Stimulated activated effector memory CD8-positive, alpha-beta T cell treated with anti-CD3 and anti-CD28 coated beads, Interleukin-12 subunit alpha, Interleukin-12 subunit beta, amount 100 ng/mL, for 72 hours (primary cell): ENCODE measurements around the gene DPT.
A peak's percentile ranks its signal among the peaks of the same experiment; 100 is the strongest.

Experiments used
- ATAC-seq: fragments of 150-1000 bp; cut with Tn5 transposase; 2 replicates; pipeline ENCODE4 v1.10.0; 2021
- DNase-seq, 2 donors: peaks; one replicate each; pipeline ENCODE4 v3.0.0; 2021 to 2022; ENCODE audit warnings: low spot score in 2 of 2
- H3K27ac Mint-ChIP-seq: one replicate; pipeline ENCODE4 v1.8.0; 2022; ENCODE audit warnings: mild to moderate bottlenecking, mixed read lengths
- H3K36me3 Mint-ChIP-seq: one replicate; pipeline ENCODE4 v1.8.0; 2022; ENCODE audit warnings: mild to moderate bottlenecking, mixed read lengths
- H3K4me1 Mint-ChIP-seq: one replicate; pipeline ENCODE4 v1.8.0; 2022; ENCODE audit warnings: mixed read lengths
- H3K4me3 Mint-ChIP-seq: one replicate; pipeline ENCODE4 v1.8.0; 2022; ENCODE audit warnings: mild to moderate bottlenecking, mixed read lengths
- H3K9me3 Mint-ChIP-seq: one replicate; pipeline ENCODE4 v1.8.0; 2022; ENCODE audit warnings: mixed read lengths

The DPT gene

DNA sequence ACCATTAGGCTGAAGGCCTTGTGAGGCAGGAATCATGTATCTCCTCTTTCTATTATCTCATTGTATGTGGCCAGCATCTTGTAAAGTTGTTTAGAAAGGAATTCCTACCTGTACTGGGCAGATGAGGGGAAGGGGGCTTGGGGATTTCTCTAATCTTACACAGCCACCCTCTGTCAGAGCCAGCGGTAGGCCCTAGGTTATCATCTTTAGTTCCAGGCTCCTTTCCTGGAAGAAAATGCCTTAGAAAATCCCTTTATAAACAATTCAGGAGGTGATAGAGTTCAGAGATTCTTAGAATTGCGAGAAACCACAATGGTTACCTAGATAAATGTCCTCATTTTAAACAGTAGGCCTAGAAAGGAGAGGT lies 35.2 kb downstream of the DPT start:
- Mint-ChIP-seq H3K27ac (no peak overlapping the region), H3K36me3 (no peaks in the 10 kb centered on the region), H3K9me3 (no peaks in the 10 kb centered on the region), H3K4me1 (no peaks in the 10 kb centered on the region), H3K4me3 (no peak overlapping the region)
- ATAC-seq, result no peak
- DNase-seq, result no peak

DNA sequence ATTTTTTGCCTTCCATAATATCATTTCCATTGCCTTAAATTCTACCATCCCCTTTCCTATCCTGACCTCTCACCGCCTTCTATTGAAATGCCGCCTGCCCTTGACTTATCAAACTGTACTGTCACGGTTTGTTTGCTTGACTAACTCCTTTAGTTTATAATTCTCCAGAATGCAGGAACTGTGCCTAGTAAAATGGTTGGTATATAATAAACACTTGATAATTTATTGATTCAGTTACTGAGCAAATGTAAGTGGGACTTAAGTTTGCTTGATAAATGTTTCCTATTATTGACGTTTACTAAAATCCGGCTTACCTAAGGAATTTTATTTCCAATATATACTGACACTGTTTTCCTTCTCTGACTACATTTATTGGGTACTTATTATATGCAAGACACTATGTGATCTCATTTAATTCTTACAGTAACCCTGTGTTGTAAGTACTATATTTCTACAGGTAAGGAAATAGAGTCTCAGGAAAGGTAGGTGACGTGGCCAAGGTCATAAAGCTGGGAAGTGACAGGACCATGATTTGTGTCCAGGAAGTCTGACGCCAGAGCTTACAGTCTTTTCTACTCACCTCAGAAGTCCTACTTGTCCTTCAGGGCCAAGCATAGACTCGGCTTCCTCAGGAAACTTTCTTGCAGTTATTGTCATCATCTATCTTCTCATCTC lies 35.7 kb downstream of the DPT start:
- ATAC-seq, result no peak
- H3K4me3 Mint-ChIP-seq, result no peak overlapping the region

DNA sequence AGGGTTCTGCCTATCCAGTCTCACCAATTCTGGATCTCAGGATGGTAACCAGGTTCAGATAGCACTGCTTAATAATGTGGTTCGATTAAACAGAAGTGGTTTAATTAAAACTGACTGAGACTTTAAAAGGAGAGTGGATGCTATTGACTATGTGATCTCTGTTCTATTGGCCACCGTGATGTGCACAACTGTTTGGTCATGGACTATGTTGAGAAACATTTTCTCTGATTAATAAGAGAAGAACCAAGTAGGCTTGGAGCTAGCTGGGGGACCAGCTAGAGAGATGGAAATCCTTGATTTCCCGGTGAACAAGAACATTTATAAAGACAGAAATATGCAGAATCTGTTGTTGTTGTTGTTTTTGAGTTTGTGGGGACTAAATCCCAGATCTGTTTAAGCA lies 36.5 kb downstream of the DPT start:
- ATAC-seq (no peak), DNase-seq (no peak)
- no peaks in the 10 kb centered on the region for H3K9me3 Mint-ChIP-seq
- no peaks in the 10 kb centered on the region for H3K36me3 Mint-ChIP-seq
- H3K27ac Mint-ChIP-seq, result no peak overlapping the region
- no peaks in the 10 kb centered on the region for H3K4me1 Mint-ChIP-seq
- no peak overlapping the region for H3K4me3 Mint-ChIP-seq

More for the DNA sequence above, 35.7 kb downstream of the DPT start:
- no peak for DNase-seq
- Mint-ChIP-seq H3K27ac (no peak overlapping the region), H3K4me1 (no peaks in the 10 kb centered on the region), H3K36me3 (no peaks in the 10 kb centered on the region), H3K9me3 (no peaks in the 10 kb centered on the region)

DNA sequence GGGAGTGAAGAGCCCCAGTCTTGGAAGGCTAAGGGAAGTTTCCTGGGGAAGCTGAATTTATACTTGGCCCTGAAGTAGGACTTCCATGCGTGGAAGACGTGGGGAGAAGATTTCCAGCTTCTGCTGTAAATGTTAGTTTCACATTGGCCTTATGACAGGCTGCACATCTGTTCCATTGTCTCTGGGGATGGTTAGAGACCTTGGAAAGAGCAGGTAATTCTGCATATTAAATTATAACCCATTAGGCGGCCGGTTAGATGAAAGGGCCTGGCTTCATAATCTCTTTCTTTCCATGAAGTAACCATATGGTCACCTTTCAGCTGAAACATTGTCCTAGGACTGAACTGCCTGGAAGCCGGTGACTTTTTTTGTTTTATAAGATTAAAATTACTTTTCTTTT lies 37.5 kb downstream of the DPT start:
- H3K4me3 Mint-ChIP-seq, result no peak overlapping the region

DNA sequence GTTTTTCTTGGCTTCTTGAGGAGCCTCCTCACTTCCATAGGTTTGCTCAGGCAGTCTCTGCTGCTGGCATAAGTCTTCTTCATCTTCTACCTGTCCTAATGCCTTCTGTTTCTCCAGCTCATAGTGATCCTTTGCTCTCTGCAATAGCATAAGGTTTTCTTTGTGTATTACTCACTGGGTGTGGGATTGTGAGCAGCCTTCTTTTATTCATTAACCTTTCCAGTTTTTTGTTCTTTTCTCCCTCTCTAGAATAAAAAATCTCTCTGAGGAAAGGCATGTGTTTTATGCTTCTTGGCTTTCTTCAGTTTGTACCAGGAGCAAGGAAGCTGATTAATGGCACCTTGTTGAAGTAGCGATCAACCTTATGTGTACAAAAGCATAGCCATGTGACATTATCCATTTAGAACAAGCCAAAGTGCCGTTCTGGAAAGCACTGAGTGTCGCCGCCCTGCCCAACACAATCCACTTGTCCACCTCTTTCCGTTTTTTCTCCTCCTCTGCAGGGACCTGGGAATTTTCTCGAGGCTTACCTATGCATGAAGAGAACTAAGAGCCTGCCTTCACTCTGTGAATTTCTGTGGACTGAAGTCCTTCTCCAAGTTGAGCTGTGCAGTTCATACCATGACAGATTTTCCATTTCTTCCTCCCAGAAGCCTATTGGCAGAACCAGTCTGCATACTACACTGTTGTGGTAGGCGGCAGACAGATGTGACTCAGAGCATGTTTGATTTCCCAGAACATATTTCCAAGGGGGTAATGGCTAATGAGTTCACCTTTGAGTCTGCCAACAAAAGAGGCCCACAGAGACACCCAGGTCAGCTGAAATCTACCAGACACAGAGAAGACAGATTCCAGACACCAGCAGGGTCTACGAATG lies 39.0 kb downstream of the DPT start:
- no peak overlapping the region for H3K27ac Mint-ChIP-seq
- no peak overlapping the region for H3K4me3 Mint-ChIP-seq
- no peaks in the 10 kb centered on the region for H3K36me3 Mint-ChIP-seq
- no peak for DNase-seq
- ATAC-seq, result no peak
- H3K9me3 Mint-ChIP-seq, result no peaks in the 10 kb centered on the region
- no peaks in the 10 kb centered on the region for H3K4me1 Mint-ChIP-seq

More for the DNA sequence above, 37.5 kb downstream of the DPT start:
- no peaks in the 10 kb centered on the region for H3K4me1 Mint-ChIP-seq
- H3K36me3 Mint-ChIP-seq, result no peaks in the 10 kb centered on the region
- DNase-seq (no peak), ATAC-seq (no peak)
- H3K9me3 Mint-ChIP-seq, result no peaks in the 10 kb centered on the region
- no peak overlapping the region for H3K27ac Mint-ChIP-seq

DNA sequence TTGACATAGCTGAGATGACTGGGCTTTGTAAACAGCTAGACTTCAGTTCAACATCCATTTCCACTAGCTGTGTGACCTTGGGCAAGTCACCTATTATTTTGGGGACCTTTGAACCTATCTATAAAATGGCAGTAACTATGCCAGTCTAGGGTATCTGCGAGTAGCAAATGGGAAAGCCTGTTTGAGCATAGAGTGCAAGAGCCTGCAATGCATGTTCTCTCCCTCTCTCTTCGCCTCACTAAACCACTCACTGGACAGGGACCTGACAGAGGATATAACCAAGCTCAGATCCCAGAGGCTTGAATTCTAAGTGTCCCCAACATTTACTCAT lies 39.7 kb downstream of the DPT start:
- no peak for ATAC-seq
- DNase-seq, result no peak
- Mint-ChIP-seq H3K27ac (no peak overlapping the region), H3K4me1 (no peaks in the 10 kb centered on the region), H3K9me3 (no peaks in the 10 kb centered on the region), H3K36me3 (no peaks in the 10 kb centered on the region), H3K4me3 (no peak overlapping the region)

DNA sequence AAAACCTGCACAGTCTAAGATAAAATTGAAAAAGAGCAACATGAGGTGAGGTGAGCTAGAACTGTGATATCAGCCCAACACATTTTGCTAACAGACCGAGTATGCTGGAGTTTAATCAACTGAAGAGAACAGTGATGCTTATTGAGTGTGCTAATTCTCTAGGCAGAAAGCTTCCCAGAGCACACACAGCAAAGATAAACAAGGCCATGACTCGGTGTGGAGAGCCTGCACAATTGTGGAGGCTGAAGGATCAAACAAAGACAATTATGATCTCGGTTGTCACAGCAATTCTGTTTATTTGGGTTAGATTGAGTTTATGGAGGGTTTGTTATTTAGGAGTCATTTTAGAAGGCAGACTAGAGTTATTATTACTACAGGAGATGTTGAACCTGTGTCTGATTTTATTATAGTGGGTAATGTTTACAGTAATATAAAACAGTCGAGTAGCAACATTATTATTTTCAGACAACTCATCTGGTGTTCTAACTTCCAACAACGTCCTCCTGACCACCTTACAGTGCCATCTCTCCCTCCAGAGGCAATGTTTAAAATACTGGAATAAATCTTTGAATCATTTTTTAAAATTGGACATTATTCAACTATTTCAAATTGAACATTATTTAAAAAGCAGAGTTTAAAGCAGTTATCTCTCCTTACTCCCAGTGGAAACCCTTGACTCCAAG lies 40.2 kb downstream of the DPT start:
- H3K9me3 Mint-ChIP-seq, result no peaks in the 10 kb centered on the region
- no peaks in the 10 kb centered on the region for H3K36me3 Mint-ChIP-seq
- no peaks in the 10 kb centered on the region for H3K4me1 Mint-ChIP-seq
- no peak overlapping the region for H3K27ac Mint-ChIP-seq
- no peak for ATAC-seq
- no peak overlapping the region for H3K4me3 Mint-ChIP-seq
- no peak for DNase-seq

DNA sequence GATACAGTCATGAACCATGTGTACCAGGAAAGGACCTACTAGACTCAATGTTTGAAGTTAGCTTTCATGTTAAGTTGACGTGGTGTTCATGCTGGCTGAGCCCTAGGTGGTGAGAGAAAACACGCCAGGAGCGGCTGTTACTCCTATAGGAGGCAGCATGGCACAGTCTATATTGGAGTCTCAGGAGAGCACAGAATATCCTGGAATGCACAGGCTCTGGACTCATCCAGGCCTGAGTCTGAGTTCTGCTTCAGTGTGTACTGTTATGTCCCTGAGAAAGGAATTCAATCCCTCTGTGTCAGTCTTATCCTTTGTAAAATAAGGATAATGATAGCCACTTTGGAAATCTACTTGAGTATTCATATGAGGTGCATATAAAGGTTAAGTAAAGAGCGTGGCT lies 41.2 kb downstream of the DPT start:
- H3K9me3 Mint-ChIP-seq, result peaks cover 2% of the 10 kb centered on the region
- no peak for DNase-seq
- H3K4me3 Mint-ChIP-seq, result no peak overlapping the region
- ATAC-seq, result no peak
- no peak overlapping the region for H3K27ac Mint-ChIP-seq
- no peaks in the 10 kb centered on the region for H3K4me1 Mint-ChIP-seq
- H3K36me3 Mint-ChIP-seq, result no peaks in the 10 kb centered on the region

DNA sequence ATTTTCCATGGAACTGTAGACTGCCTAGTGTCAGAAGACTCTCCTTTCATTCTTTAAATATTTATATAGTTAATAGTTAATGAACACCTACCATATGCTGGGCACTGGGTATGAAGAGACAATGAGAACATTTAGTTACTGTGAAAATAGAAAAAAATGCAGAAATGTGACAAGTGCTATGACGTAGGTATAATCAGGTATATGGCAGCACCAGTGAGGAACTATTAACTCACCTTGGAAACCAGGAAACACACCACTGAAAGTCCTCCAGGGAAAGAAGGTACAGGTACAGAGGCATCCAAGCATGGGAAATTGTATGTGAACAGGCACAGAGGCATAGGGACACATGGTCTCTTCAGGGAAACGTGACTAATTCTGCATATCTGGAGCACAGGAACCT lies 42.3 kb downstream of the DPT start:
- Mint-ChIP-seq H3K27ac (no peak overlapping the region), H3K36me3 (no peaks in the 10 kb centered on the region), H3K4me3 (no peak overlapping the region), H3K9me3 (peaks cover 7% of the 10 kb centered on the region), H3K4me1 (no peaks in the 10 kb centered on the region)
- DNase-seq (no peak), ATAC-seq (no peak)

DNA sequence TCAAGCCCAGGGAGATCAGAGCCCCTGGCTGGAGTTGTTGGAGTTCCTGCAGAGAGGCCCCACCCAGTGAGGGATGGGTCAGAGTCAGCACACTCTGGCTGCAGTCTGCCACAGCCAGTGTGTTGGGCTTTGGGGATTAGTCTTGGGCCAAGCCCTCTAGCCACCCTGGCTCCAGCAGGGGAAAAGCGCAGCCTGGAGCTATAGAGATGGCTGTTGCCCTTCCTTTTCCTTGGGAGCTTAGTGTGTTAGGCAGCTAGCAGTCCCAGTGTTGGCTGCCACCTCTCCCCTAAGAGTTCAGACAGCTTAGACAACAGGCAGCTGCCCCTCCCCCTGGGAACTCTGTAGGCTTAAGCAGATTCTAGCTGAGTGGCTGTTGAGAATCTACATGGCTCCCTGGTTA lies 45.1 kb downstream of the DPT start:
- Mint-ChIP-seq H3K27ac (no peak overlapping the region), H3K4me1 (no peaks in the 10 kb centered on the region), H3K36me3 (no peaks in the 10 kb centered on the region), H3K4me3 (no peak overlapping the region), H3K9me3 (peaks cover 15% of the 10 kb centered on the region)
- DNase-seq (no peak), ATAC-seq (no peak)

DNA sequence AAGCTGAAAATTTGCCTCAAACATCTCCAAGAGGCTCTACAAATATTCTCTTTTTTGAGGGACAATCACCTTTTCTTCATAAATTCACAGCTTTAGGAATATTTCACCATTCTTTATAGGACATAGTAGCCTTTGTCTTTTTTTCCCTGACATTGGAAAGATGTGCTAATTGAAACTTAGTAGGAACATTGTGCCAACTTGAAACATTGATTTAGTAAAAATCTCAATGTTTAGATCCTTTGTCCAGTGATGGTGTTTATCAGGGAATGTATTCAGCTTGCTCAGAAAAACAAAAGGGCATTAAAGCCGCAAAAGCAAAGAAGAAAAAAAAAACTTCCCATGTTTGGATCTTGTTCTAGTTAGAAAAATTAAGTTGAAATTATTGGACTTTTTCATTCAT lies 52.1 kb downstream of the DPT start:
- Mint-ChIP-seq H3K36me3 (no peaks in the 10 kb centered on the region), H3K4me3 (no peak overlapping the region), H3K27ac (no peak overlapping the region), H3K9me3 (peaks cover 11% of the 10 kb centered on the region), H3K4me1 (no peaks in the 10 kb centered on the region)
- DNase-seq (no peak), ATAC-seq (no peak)

DNA sequence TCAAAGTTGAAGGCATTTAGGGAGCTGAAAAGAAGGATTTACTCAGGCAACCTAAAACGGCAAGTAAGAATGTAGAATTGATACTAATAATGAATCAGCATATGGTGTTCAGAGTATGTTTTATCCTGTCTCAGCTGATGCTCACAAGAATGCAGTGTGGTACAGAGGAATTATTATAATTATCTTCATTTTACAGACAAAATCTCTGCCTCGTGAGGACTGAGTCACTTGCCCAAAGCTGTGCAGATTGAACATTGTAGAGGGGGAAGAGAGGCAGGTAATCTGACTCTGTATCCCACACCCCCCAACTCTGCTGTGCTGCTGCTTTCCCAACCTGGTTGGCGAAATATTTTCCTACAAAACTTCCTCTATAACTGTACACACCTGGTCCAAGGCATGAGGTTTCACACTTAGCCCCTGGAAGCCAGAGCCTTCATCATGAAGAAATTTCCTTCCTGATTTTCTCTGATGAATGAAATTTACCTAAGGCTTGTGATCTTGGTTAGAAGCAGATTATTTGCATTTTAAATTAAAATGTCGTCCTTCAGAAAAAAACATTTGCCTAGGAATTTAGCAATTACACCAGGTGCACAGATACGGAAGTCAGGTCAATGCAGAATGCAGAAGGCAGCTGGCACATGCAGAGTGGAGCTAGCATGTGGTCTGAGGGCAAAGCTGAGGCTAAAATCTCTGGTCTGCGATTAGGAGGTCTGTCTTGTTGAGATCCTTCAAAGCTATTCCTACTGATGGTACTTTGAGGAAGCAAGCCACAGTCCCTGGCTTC lies 52.8 kb downstream of the DPT start:
- no peaks in the 10 kb centered on the region for H3K4me1 Mint-ChIP-seq

DNA sequence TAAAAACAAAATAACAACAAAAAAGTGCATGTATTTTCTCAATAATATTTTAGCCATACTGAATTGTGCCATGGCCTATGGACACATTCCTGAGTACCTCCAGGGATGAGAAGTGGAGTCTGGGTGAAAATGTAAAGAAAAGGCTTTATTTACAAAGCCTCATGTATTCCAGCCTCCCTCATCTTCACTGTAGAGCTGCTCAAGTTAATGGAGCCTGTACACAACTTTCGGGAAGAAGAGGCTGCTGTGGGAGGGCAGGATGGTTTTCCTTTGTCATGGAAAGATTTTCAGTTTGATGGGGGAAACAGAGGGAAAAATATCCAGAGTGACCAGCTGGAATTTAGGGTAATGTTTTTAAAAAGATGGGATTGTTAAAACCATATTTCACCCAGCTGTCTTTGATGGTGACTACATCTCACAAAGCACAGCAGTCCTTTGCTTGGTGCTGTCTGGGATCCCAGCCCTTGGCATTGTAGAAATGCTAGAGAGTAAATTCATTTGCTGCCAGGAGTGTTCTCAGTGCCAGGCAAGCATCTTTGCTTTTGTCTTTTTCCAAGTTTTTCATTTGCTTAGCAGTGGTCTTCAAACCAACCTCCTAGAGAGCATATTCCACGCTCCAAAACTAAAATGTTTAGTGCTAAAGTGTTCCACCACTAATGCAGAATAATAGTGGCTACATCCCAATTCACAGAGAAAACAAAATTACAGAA lies 54.9 kb downstream of the DPT start:
- H3K9me3 Mint-ChIP-seq, result no peaks in the 10 kb centered on the region
- no peaks in the 10 kb centered on the region for H3K4me1 Mint-ChIP-seq
- H3K27ac Mint-ChIP-seq, result no peak overlapping the region
- H3K4me3 Mint-ChIP-seq, result no peak overlapping the region
- H3K36me3 Mint-ChIP-seq, result no peaks in the 10 kb centered on the region
- DNase-seq (no peak), ATAC-seq (no peak)

More for the DNA sequence above, 52.8 kb downstream of the DPT start:
- DNase-seq (no peak), ATAC-seq (no peak)
- Mint-ChIP-seq H3K36me3 (no peaks in the 10 kb centered on the region), H3K27ac (no peak overlapping the region), H3K4me3 (no peak overlapping the region), H3K9me3 (peaks cover 6% of the 10 kb centered on the region)

DNA sequence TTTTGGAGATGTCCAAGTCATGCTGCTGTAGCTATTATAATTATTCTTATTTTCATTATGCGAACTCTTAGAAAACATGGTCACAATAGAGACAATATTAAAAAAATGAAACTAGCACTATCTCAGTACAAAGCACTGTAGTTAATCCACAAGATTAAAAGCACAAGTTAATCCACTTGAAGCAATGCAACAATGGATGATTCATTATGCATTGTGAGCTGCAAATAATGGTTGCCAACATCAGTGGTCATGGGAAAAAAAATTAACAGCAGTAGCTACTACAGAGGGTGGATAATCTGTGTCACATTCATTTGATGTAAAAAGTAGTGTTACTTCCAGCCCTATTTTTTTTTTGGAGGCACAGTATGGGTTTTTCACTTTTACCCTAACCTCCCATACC lies 56.7 kb downstream of the DPT start:
- H3K36me3 Mint-ChIP-seq, result no peaks in the 10 kb centered on the region
- H3K9me3 Mint-ChIP-seq, result no peaks in the 10 kb centered on the region
- no peak overlapping the region for H3K4me3 Mint-ChIP-seq
- DNase-seq (no peak), ATAC-seq (no peak)
- H3K27ac Mint-ChIP-seq, result no peak overlapping the region
- H3K4me1 Mint-ChIP-seq, result no peaks in the 10 kb centered on the region

DNA sequence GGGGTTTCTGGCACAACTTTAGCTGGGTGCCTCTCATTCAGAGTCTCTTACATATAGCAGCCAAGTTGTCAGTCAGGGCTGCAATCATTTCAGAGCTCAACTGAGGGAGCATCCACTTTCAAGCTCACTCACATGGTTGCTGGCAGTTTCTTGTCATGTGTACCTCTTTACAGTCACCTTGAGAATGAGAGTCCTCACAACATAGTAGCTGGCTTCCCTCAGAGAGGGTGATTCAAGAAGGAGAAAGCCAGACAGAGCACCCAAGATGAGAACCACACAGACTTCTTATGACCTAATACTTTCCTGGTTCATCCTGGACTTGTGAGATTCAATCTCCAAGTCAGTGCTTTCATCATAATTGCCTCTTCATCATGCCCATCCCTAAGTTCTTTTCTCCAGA lies 57.2 kb downstream of the DPT start:
- Mint-ChIP-seq H3K4me3 (no peak overlapping the region), H3K36me3 (no peaks in the 10 kb centered on the region), H3K9me3 (no peaks in the 10 kb centered on the region), H3K27ac (no peak overlapping the region), H3K4me1 (no peaks in the 10 kb centered on the region)
- DNase-seq (no peak), ATAC-seq (peak; percentile 90)
